HG03354 (cell line): ENCODE results near the gene ELK4.

Source experiments
- ATAC-seq: cut with Tn5 transposase; IDR thresholded peaks from one replicate; pipeline ENCODE4 v1.9.1; 2021; ENCODE audit warnings: mild to moderate bottlenecking; ENCODE audit not compliant: unreplicated experiment, poor library complexity, severe bottlenecking

The ELK4 gene

DNA sequence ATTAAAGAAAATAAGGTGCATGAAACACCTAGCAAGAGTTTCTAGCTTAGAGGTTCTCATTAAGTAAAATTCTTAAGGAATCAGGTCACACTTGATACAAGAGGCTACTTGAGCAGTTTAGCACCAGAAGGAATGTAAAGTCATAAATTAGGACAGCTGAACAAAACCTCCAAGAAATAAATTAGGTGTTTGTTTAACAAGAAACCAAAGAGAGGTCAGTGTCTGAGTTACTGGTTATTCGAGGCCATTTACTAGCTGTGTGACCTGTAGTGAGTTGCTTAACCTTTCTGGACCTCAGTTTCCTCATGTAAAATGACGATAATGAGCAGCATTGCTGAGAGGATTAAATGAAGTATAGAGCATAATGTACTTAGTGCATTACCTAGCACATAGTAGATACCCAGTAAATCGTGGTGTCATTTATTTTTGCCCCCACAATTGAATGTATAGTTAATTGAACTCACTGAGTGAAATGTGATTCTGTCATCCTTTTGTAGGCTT lies 908 bp upstream of the ELK4 start:
- no peak for ATAC-seq

DNA sequence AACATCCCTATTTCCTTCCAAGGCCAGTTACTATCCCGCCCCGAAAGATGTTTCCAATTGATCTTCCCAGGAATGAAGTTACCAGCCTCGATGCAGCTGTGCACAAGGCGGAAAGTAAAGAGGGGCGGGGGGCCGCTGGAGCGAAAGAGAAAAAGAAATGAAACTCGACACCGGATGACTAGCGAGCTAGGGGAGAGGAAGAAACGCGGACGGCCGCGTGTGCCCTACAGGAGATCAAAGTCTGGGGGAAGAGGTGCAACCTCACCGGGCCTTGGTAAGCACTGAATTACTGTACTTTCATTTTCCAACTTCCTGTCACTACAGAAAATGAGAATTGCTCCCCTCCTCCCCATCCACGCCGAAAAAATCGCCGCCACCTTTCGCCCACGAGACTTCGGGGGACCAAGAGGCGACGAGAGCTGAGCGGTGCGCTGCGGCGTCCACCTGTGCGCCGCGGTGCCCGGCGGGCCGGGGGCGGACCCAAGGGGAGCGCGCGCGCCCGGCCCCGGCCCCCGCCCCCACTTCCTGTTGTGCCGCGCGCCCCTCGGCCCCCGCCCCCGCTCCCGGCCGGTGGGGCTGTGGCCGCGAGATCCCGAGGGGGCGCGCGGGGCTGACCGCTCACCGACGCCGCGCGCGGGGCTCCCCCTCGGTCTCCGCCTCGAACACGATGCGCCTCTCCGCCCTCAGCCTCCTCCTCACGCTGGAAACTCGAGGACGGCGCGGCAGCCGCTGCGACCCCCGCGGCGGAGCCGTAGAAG lies 622 bp downstream of the ELK4 start:
- peak; percentile 74 for ATAC-seq

DNA sequence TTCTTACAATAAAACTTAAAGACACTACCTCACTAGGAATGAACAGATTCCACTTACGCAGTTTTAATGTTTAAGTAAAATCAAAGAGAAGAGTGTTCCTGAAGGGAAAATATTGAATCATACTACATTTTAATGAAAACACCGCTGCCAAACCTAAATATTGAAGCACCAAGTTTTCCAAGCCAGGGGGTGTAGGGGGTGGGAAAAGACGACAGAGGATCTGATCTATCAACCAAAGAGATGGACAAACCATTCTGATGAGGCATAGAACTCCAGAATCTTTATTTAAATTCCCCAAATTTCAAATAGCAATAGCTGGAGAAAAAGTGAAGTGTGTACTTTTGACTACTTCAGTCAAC lies 1.2 kb downstream of the ELK4 start:
- no peak for ATAC-seq

DNA sequence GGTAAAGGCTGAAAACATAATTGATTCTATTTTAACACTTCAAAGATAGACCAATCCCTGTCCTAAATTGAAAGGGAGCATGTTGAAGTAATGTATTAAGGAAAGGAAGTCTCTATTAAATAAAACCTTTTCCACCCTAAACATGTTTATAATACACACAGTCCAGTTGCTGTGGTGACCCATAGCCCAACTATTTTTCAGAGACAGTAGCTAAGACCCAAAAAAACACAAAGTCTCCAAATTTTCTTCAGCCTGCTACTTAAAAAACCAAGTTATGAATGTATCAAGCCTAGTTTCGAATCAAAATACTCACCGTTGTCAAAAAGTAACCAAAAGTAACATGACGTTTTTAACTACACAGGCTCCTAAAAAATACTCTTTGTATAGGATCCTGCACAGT lies 1.6 kb downstream of the ELK4 start:
- ATAC-seq: no peak

DNA sequence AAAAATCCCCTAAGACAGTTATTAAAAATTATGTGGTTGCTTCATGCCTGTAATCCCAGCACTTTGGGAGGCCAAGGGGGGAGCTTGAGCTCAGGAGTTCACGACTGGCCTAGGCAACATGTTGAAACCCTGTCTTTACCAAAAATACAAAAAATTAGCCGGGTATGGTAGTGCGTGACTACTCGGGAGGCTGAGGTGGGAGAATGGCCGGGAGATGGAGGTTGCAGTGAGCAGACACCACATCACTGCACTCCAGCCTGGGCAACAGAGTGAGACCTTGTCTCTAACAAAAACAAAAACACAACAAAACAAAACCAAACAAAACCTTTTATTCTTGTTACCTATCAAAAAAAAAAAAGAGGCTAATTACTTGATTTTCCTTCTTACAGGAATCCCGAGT lies 2.1 kb downstream of the ELK4 start:
- ATAC-seq: no peak

DNA sequence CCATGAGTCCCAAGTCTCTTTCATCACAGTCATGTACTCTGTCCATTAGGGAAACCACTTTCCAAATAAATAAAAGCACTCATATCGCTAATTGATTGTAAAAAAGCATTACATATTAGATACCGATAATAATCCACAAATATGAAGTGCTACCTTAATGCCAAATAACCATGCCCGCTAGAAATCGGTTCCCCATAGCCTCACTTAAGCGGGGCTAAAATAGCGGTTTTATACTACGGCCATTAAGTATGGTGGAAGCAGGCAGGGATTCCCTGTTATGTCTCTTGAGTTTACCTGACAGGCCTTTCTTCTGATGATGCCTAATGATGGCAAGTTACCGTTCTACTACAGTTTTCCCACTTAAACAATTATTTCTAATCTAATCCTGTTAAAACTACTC lies 3.9 kb downstream of the ELK4 start:
- ATAC-seq: no peak

DNA sequence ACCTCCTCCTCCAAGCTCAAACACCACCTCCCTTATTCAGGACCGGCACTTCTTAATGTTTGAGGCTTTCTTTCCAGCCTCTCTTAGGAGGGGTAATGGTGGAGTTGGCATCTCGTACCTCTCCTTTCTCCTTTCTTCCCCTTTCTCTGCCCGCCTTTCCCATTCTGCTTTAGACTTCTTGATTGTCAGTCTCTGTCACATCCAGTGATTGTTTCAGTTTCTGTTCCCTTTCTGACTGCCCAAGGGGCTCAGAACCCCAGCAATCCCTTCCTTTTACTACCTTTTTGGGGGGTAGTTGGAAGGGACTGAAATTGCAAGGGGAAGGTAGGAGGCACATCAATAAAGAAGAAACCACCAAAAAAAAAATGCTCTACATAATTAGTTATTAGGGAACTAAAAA lies 5.6 kb downstream of the ELK4 start:
- ATAC-seq: no peak

DNA sequence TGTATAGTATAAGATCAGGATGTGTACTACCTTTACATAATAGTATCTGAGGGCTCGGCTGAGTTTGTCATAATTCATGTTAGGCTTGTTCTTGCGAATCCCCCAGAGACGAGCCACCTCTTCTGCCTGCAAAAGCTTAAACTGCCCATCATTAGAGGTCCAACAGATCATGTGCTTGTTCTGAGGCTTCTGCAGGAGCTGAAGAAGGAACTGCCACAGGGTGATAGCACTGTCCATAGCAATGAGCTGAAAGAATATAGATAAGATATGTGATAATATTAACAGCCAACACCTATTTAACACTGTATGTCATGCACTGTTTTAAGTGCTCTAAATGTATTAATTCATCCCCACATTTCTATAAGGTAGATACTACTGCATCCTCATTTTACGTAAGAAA lies 8.2 kb downstream of the ELK4 start:
- no peak for ATAC-seq

DNA sequence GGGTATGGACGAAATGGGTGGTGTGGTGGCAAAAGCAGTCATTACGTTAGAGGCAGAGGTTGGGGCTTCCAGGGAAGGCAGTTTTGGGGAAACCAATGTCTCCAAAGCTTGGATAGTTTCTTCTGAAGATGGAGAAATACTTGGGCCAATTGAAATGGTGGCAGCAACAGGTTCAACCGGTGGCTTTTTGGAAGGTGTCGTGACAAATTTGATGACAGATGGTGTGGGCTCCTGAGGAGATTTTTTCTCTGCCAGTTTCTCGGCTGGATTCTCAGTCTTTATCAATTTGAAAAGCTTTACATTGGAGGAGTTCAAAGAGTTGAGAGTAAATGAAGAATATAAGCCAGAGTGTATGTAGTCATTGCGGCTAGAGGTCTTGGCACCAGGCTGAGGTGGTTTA lies 11.5 kb downstream of the ELK4 start:
- no peak for ATAC-seq

DNA sequence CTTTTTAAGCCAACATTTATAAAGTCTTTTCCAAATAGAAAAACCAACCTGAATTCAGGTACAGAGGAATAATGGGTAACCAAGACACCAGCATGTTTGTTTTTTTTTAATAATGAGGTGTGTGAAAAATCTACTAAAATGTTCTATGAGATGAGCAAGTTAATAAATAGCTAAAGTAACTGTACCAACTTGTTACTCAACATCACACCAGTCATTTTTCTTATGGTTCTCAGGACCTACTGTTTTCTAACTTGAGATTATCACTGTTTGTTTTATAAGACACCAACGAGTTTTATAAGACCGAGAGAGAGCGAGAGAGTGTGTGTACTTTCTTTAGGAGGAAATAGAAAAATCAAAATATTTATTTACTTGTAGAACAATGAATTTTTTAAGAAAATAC lies 12.4 kb downstream of the ELK4 start:
- no peak for ATAC-seq

DNA sequence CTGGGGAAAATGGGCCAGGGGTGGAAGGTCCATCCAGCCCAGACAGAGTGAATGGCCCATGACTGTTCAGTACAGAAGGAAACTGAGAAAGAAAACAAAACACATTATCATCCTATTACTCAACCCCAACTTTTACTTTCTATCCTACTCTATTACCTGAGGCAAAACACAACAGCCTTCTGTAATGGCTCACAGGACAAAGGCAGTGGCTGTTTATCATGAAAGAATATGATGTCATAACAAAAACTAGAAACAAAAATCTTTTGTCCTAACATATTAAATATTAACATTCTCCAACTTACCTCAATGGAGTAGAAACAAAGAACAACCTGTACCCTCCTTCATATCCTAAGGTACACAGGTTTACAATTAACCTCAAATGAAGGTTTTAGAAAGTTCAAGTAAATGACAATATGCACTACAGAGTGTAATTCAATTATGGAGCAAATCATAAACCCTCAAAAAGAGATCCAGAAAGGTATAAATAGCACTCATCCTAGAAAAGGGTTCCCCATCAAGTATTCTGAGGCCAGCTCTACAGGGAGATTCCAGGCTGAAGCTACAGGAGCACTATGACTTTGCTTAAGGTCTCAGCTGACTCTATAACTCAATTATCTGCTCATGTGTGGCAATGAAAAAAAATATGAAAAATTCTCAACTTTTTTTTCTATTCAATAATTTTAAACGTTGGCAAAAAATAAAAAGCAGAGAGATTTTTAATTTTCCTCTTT lies 15.1 kb downstream of the ELK4 start:
- ATAC-seq: peak; percentile 72

DNA sequence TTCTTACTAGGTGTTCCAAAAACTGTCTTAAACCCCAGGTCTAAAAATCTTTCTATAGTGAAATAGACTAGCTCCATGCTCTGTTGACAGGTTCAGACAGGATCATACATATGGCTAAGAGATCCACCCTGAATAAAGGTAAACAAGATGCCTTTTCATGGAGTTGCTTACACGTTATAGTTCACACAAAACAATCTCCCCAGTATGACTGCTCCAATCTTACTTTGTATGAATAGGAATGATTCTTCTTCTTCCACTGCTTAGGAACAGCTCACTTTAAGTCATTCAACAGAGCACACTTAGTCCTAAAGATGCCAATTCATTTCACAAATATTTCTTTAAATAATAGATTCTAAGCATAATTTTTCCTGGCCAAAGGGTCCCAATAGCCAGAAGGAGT lies 16.0 kb downstream of the ELK4 start:
- no peak for ATAC-seq

DNA sequence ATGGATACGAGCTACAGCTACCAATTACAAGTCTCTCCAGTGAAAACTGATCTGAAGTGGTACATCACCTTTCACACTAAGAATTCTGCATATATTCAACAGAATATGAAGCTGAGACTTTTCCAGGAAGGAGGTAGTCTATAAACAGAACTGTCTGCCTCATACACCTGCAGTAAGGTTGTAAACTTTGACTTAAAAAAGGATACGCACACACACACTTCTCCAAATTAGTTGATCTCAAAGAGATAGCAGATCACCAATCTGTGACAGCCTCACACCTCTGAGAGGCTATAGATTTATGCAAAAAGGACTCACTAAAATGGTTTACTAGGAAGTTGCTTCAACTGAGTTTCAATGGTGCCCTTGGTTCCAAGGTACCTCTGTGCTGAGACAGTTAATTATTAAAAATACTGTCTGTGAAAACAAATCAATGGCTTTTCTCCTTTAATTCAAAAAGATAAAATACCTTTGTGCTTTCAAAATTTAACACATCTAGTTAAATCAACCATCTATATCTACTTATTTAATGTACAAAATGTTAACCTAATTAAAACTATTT lies 17.9 kb downstream of the ELK4 start:
- ATAC-seq: no peak

DNA sequence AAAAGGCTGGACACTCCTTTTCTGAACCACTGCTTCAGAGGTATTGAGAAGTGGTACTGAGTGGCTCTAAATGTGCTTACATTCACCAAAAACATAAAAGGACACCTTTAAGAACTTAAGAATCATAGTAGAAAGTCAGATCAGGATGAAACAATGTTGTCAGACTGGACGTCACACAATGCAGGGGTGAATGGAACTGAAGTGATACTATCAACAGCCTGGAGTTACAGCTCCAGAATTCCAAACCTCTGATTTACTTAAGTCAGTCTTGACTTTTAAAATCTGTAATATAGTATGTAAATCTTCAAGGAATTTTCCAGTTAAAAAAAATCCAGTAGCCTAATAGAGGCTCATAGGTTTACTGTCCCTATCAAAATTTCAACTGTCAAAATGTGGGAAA lies 19.3 kb downstream of the ELK4 start:
- ATAC-seq: no peak

DNA sequence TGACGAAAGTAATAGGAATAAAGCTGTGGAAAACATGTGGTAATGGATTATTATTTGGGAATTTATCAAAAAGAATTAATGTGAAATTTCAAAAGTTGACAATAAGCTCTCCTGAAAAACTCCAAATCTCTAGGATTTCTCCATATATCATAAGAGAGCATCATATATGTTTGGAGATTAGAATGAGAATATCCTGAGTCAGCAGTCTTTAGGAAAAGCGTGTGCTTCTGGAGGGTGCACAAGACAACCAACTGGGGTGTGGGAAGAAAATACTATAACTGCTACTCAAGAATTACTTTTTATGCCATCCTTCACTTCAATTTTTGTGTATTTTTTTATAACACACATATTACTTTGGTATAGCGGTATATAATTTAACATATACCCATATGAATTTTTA lies 19.7 kb downstream of the ELK4 start:
- ATAC-seq: no peak

DNA sequence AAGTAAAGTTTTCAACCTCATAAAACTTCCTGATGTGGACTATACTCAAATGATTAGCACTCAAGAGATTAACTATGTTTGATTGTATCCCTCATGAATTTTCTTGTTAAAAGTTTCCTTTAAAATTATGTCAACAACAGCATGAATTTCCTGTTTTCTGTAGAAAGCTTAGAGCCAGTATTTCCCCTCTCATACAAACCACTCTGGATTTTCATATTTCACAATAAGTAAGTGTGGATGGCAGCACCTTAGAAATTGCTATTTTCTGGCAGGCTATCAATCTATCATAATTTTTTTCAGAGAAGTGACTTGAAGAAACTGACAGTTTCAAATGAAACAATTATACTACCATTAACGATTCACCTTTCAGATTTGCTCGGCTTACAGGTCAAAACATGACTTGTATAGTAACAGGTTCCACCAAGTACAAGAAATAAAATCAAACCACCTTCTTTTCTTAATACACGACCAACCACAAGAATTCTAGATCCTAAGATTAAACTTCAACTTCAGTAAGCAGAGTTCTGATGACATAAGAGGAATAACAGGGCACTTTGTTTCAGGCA lies 20.8 kb downstream of the ELK4 start:
- no peak for ATAC-seq

DNA sequence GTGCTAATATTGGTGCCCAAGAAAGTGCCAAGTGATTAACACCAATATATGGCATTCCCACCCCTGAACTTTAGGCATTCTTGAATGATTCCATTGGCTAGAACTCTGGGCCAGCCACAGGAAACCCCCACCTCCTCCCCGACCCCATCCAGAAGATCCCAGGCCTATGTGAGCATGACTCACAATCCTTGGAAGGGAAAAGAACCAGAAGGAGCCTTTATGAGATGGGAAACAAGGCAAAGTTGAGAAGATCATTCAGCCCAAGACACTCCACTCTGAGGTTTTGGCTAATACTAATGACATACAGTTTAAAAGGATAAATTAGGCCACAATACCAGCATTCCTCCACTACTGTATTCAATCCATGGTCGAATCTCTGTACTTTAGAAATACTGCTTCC lies 21.8 kb downstream of the ELK4 start:
- no peak for ATAC-seq

DNA sequence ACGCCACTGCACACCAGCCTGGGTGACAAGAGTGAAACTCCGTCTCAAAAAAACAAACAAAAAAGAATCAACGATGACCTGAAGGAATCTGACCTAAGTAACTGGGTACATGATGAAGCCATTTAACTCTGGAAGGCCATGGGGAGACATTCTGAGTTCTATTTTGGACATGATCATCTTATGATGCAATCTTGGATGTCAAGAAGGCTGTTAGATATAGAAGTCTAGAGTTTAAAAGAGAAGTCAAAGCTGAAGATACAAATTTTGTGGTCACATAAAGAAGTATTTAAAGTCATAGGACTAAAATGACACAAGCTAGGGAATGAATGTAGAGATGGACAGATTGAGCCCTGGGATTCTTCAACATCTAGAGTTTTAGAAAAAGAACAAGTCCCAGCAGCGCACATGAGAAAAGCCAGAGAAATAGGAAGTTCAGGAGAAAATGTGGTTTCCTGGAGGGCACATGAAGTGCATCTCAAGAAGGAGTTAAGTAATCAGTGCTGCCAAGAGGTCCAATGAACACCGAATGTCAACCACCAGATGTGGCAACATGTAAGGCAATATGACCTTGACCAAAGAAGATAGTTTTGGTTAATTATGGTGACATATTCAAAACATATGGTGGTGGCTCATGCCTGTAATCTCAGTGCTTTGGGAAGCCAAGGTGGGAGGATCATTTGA lies 26.8 kb downstream of the ELK4 start:
- ATAC-seq: no peak

DNA sequence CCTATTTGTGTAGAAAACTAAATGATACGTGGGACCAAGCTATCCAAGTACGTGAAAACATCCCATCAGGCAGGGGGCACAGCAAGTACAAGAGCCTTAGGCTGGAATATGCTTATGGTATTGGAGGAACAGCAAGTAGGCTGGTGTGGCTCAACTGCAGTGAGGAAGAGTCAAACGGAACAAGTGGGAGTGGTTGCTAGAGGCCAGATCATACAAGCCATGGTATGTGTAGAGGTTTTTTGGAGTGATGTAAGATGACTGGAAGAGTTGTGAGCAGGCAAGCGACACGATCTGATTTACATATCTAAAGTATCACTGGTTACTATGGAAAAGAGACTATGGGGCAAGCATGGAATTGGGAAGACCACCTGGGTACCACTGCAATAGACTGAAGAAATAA lies 27.8 kb downstream of the ELK4 start:
- ATAC-seq: no peak

DNA sequence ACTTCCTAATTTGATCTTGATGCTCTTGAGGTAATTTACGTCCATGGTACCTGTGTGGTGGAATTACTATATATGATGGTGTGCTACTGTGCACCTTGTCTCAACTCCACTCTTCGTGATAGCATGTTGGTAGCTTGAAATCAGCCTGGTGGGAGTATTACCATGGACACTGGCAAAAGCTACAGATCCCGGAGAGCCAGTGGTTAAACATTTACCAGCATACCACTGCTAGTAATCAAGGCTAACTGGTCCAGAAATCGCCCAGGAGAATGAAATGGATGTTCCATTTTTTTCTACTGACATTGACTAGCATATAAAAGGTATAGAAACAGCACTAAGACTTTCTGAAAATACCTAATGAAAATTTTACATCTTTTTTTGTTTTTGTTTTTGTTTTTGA lies 30.6 kb downstream of the ELK4 start:
- no peak for ATAC-seq
